H9 (cell line): ENCODE results near the gene ENOX1. TPM values are rescaled to one million over a fixed set of nuclear protein-coding genes. Genes with fewer than 3 reads are reported as not detected.
A peak's percentile ranks its signal among the peaks of the same experiment; 100 is the strongest.

Experiments
- DNase-seq: peaks from one replicate; pipeline ENCODE4 v3.0.0-alpha.2; 2017
- H2AFZ ChIP-seq: one replicate; pipeline ENCODE4 v1.6.1; 2013; ENCODE audit warnings: mild to moderate bottlenecking, low read length, control low read depth, moderate library complexity
- H2AK5ac ChIP-seq: 2 replicates; pipeline ENCODE4 v1.6.1; 2013; ENCODE audit warnings: low read length, control low read depth, mixed read lengths; ENCODE audit not compliant: insufficient read length
- H2BK120ac ChIP-seq: one replicate; pipeline ENCODE4 v1.6.1; 2013; ENCODE audit warnings: low read depth, mild to moderate bottlenecking, low read length, control low read depth, inconsistent platforms; ENCODE audit not compliant: poor library complexity, severe bottlenecking
- H2BK12ac ChIP-seq: 2 replicates; pipeline ENCODE4 v1.6.1; 2013; ENCODE audit warnings: low read length, control low read depth, mixed read lengths, low read depth; ENCODE audit not compliant: insufficient read length
- H2BK15ac ChIP-seq: 2 replicates; pipeline ENCODE4 v1.6.1; 2013; ENCODE audit warnings: low read depth, low read length, control low read depth
- H2BK20ac ChIP-seq: one replicate; pipeline ENCODE4 v1.6.1; 2013; ENCODE audit warnings: low read depth, mild to moderate bottlenecking, low read length, control low read depth, inconsistent platforms; ENCODE audit not compliant: poor library complexity, severe bottlenecking
- H2BK5ac ChIP-seq: 2 replicates; pipeline ENCODE4 v1.6.1; 2013; ENCODE audit warnings: low read length, control low read depth, mixed read lengths; ENCODE audit not compliant: insufficient read length
- H3K14ac ChIP-seq: 2 replicates; pipeline ENCODE4 v1.6.1; 2013; ENCODE audit warnings: low read length, control low read depth; ENCODE audit not compliant: insufficient read depth
- H3K18ac ChIP-seq: 2 replicates; pipeline ENCODE4 v1.6.1; 2013; ENCODE audit warnings: low read depth, mild to moderate bottlenecking, mixed read lengths, low read length, control low read depth; ENCODE audit not compliant: insufficient read length
- H3K23ac ChIP-seq: 2 replicates; pipeline ENCODE4 v1.6.1; 2013; ENCODE audit warnings: low read length, control low read depth, mixed read lengths, low read depth; ENCODE audit not compliant: insufficient read length
- H3K23me2 ChIP-seq: 2 replicates; pipeline ENCODE4 v1.6.1; 2013; ENCODE audit warnings: low read depth, mild to moderate bottlenecking, mixed read lengths, low read length, control low read depth; ENCODE audit not compliant: insufficient read length, poor library complexity, severe bottlenecking
- H3K27ac ChIP-seq: 2 replicates; pipeline ENCODE4 v1.5.1; 2013; ENCODE audit warnings: low read length, control low read depth, mixed read lengths, low read depth; ENCODE audit not compliant: insufficient read length
- H3K27me3 ChIP-seq: 2 replicates; pipeline ENCODE4 v1.6.1; 2013; ENCODE audit warnings: low read length, control low read depth, inconsistent platforms; ENCODE audit not compliant: insufficient read depth
- H3K4ac ChIP-seq: 2 replicates; pipeline ENCODE4 v1.6.1; 2013; ENCODE audit warnings: low read depth, mild to moderate bottlenecking, control low read depth, inconsistent platforms, low read length, moderate library complexity
- H3K4me1 ChIP-seq: 2 replicates; pipeline ENCODE4 v1.6.1; 2013; ENCODE audit warnings: low read length, control low read depth, inconsistent platforms; ENCODE audit not compliant: insufficient read depth
- H3K4me2 ChIP-seq: 2 replicates; pipeline ENCODE4 v1.6.1; 2013; ENCODE audit warnings: low read length, control low read depth, mixed read lengths; ENCODE audit not compliant: insufficient read length, insufficient read depth
- H3K56ac ChIP-seq: 2 replicates; pipeline ENCODE4 v1.6.1; 2013; ENCODE audit warnings: low read depth, mild to moderate bottlenecking, mixed read lengths, low read length, control low read depth; ENCODE audit not compliant: insufficient read length
- H3K79me1 ChIP-seq: 2 replicates; pipeline ENCODE4 v1.6.1; 2013; ENCODE audit warnings: low read depth, mild to moderate bottlenecking, moderate library complexity, low read length, control low read depth, inconsistent platforms; ENCODE audit not compliant: insufficient read depth, poor library complexity, severe bottlenecking
- H3K79me2 ChIP-seq: 2 replicates; pipeline ENCODE4 v1.6.1; 2013; ENCODE audit warnings: low read length, control low read depth, inconsistent platforms; ENCODE audit not compliant: insufficient read depth
- H3K9ac ChIP-seq: 2 replicates; pipeline ENCODE4 v1.6.1; 2013; ENCODE audit warnings: low read length, control low read depth, mixed read lengths; ENCODE audit not compliant: insufficient read length; ENCODE audit errors: extremely low read depth
- H3K9me3 ChIP-seq: one replicate; pipeline ENCODE4 v1.6.1; 2013; ENCODE audit warnings: low read depth, low read length, inconsistent platforms; ENCODE audit not compliant: control insufficient read depth
- H3T11ph ChIP-seq: one replicate; pipeline ENCODE4 v1.6.1; 2013; ENCODE audit warnings: mild to moderate bottlenecking, low read length, control low read depth, inconsistent platforms
- H4K20me1 ChIP-seq: one replicate; pipeline ENCODE4 v1.6.1; 2013; ENCODE audit not compliant: control insufficient read depth, insufficient read length, insufficient read depth
- H4K5ac ChIP-seq: 2 replicates; pipeline ENCODE4 v1.6.1; 2013; ENCODE audit warnings: low read depth, mild to moderate bottlenecking, mixed read lengths, low read length, control low read depth; ENCODE audit not compliant: insufficient read length
- H4K8ac ChIP-seq: replicated peaks from 2 replicates; pipeline ENCODE4 v1.6.1; 2013; ENCODE audit warnings: low read length, control low read depth, mixed read lengths, low read depth; ENCODE audit not compliant: insufficient read length
- H4K91ac ChIP-seq: 2 replicates; pipeline ENCODE4 v1.6.1; 2013; ENCODE audit warnings: low read depth, mild to moderate bottlenecking, moderate library complexity, mixed read lengths, low read length, control low read depth; ENCODE audit not compliant: insufficient read length
- H3K27ac Mint-ChIP-seq, 3 experiments: 2 replicates in 2 of 3; 3 replicates in 1 of 3; pipeline ENCODE4 v1.8.0; 2020 to 2021; ENCODE audit warnings: mixed read lengths in 3 of 3, mild to moderate bottlenecking in 1 of 3, moderate library complexity in 1 of 3
- H3K27me3 Mint-ChIP-seq: 2 replicates; pipeline ENCODE4 v1.8.0; 2021; ENCODE audit warnings: low read depth, mild to moderate bottlenecking, moderate library complexity, mixed read lengths
- H3K36me3 Mint-ChIP-seq, 3 experiments: 2 replicates in 2 of 3; 3 replicates in 1 of 3; pipeline ENCODE4 v1.8.0; 2020 to 2021; ENCODE audit warnings: low read depth in 3 of 3, mixed read lengths in 3 of 3; ENCODE audit not compliant: insufficient read depth in 1 of 3
- H3K4me1 Mint-ChIP-seq, 2 experiments: 2 replicates each; pipeline ENCODE4 v1.8.0; 2020; ENCODE audit warnings: mixed read lengths in 2 of 2
- H3K4me3 Mint-ChIP-seq, 2 experiments: 2 replicates in 1 of 2; 3 replicates in 1 of 2; pipeline ENCODE4 v1.8.0; 2020 to 2021; ENCODE audit warnings: mild to moderate bottlenecking in 2 of 2, mixed read lengths in 2 of 2, moderate library complexity in 1 of 2
- H3K9me3 Mint-ChIP-seq, 2 experiments: 2 replicates in 1 of 2; 3 replicates in 1 of 2; pipeline ENCODE4 v1.8.0; 2020; ENCODE audit warnings: mild to moderate bottlenecking in 2 of 2, mixed read lengths in 2 of 2, moderate library complexity in 1 of 2
- WGBS: extraction: QIAGEN DNeasy Blood & Tissue Kit; methylation state at CpG from one replicate; pipeline ENCODE4 v1.1.7; 2013; ENCODE audit warnings: missing lambda C conversion rate, low lambda C conversion rate, mixed read lengths; ENCODE audit not compliant: insufficient read length; ENCODE audit errors: extremely low coverage; 5-methylcytosine and 5-hydroxymethylcytosine counted together
- total RNA-seq: library from RNA; stranded (reverse); gene quantifications from 2 replicates; pipeline ENCODE4 v1.2.1, GENCODE V29; 2021
- TF ChIP-seq, protein P1 (sequence below): fragments of 200-600 bp; sonication (generic); conservative IDR thresholded peaks from 3 replicates; pipeline ENCODE4 v1.8.0; 2021; ENCODE audit warnings: antibody characterized with exemption, mild to moderate bottlenecking

The ENOX1 gene
- total RNA-seq, 1 experiment from 2014 or later: 0.24 TPM

DNA sequence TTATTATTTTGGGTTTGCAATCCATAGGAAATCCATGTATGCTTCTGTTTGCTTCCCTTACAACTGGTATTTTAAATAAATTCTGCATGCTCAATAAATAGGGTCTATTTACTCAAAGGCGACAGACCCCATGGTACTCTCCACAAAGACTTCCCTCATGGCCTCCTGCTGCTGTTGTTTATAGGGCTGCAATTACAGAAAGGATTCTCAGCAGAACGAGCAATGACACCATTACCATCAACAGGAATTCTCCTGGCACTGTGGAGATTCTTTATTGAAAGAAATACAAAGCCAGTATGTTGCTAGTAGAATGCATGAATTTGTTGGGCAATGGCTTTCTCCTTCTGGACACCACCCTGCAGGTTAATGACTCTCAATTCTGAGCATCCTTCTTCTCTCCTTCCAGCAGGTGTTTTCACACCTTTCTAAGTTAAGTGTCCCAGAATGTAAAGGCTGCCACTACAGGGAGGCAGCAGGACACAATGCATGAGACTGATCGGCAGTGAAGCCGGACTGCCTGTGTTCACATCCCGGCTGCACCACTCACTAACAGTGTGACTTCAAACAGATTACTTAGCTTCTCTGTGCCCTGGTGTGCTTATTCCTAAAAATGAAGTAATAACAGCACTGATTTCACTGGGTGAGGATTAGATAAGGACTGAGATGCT, 403.1 kb downstream of the ENOX1 start:
- H3K79me1 ChIP-seq: no peaks in the 10 kb centered on the region
- Mint-ChIP-seq H3K4me1 (peaks cover 14 to 24% of the 10 kb centered on the region in 2 experiments), H3K36me3 (peaks cover 0 to 8% (median 3%) of the 10 kb centered on the region in 3 experiments; a peak in 4 of 7 replicates), H3K4me3 (no peak overlapping the region), H3K9me3 (peaks cover 10 to 12% of the 10 kb centered on the region in 2 experiments), H3K27ac (peak overlapping the region in 2 of 3 experiments; percentile 30 to 34; a peak in 1 of 7 replicates), H3K27me3 (no peaks in the 10 kb centered on the region)
- no peak overlapping the region for H4K91ac ChIP-seq
- H2BK5ac ChIP-seq: no peak overlapping the region
- no peak overlapping the region for H2BK20ac ChIP-seq
- no peak overlapping the region for H3K18ac ChIP-seq
- H4K5ac ChIP-seq: no peak overlapping the region
- no peaks in the 10 kb centered on the region for H3K79me2 ChIP-seq
- no peak overlapping the region for H2AFZ ChIP-seq
- no peak overlapping the region for H3K14ac ChIP-seq
- DNase-seq: no peak
- no peak overlapping the region for H3K9ac ChIP-seq
- H3K27me3 ChIP-seq: no peaks in the 10 kb centered on the region
- H4K20me1 ChIP-seq: no peaks in the 10 kb centered on the region
- no CpG with 5 or more reads among the region's 5 CpGs for whole genome bisulfite sequencing
- no peak overlapping the region for H3K4ac ChIP-seq
- no peak overlapping the region for H3K23ac ChIP-seq
- no peak overlapping the region for H2BK120ac ChIP-seq
- no peak overlapping the region for H4K8ac ChIP-seq
- H2BK12ac ChIP-seq: no peak overlapping the region
- no peaks in the 10 kb centered on the region for H3K9me3 ChIP-seq
- no peaks in the 10 kb centered on the region; the same call in 1 of the 2 replicates for H3K4me1 ChIP-seq
- no peaks in the 10 kb centered on the region for H3K23me2 ChIP-seq
- TF ChIP-seq, protein P1, sequence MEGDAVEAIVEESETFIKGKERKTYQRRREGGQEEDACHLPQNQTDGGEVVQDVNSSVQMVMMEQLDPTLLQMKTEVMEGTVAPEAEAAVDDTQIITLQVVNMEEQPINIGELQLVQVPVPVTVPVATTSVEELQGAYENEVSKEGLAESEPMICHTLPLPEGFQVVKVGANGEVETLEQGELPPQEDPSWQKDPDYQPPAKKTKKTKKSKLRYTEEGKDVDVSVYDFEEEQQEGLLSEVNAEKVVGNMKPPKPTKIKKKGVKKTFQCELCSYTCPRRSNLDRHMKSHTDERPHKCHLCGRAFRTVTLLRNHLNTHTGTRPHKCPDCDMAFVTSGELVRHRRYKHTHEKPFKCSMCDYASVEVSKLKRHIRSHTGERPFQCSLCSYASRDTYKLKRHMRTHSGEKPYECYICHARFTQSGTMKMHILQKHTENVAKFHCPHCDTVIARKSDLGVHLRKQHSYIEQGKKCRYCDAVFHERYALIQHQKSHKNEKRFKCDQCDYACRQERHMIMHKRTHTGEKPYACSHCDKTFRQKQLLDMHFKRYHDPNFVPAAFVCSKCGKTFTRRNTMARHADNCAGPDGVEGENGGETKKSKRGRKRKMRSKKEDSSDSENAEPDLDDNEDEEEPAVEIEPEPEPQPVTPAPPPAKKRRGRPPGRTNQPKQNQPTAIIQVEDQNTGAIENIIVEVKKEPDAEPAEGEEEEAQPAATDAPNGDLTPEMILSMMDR: no peak
- no peak overlapping the region for H3T11ph ChIP-seq
- H3K56ac ChIP-seq: no peak overlapping the region
- H3K4me2 ChIP-seq: no peak overlapping the region
- no peak overlapping the region for H2AK5ac ChIP-seq
- no peak overlapping the region for H2BK15ac ChIP-seq
- no peak overlapping the region for H3K27ac ChIP-seq
